K562 treated with DMSO at 1 percent for 24 hours (cell line): Measurements from ENCODE around the gene GNAL. TPM values are rescaled to one million over a fixed set of nuclear protein-coding genes. Genes with fewer than 3 reads are reported as not detected.

Experiments used
- total RNA-seq: library from RNA; unstranded; fragments of 300-600 nt; gene quantifications from 2 replicates; pipeline ENCODE4 v1.2.3, GENCODE V29; 2022; ENCODE audit warnings: low read depth; ENCODE audit not compliant: insufficient read depth

The GNAL gene
- 0.19 and 0.22 TPM in 2 replicates for total RNA-seq

GRCh38 chr18:11688972-11689668 lies at the start of gene GNAL:
GNAL (plus strand) TSS chr18:11689264; CDS start chr18:11689564, 300 bp downstream.

GRCh38 chr18:11851146-11851805 lies 162.2 kb downstream of the GNAL start, which contains the start of gene CHMP1B:
CHMP1B (plus strand) TSS chr18:11851413; CDS start chr18:11851512, 99 bp downstream.

GRCh38 chr18:11908182-11909060 lies 219.4 kb downstream of the GNAL start, which contains the start of gene MPPE1:
MPPE1 (minus strand) TSS chr18:11908317; CDS start chr18:11897264, 11,053 bp downstream.

Other genes starting within 250 kb of the GNAL start
- not detected in 2 replicates for gene SLC35G4, start 79.7 kb upstream of the GNAL start, total RNA-seq
- 30.5 and 31.4 TPM in 2 replicates for gene CHMP1B, start 162.1 kb downstream of the GNAL start, total RNA-seq
- gene MPPE1, start 219.1 kb downstream of the GNAL start, total RNA-seq = 24.4 and 26.0 TPM in 2 replicates